ENCODE data around the gene CKAP5.

GRCh38 chr11:46845440-46845739 lies 690 bp downstream of the CKAP5 start:
- TF ChIP-seq, protein P1, sequence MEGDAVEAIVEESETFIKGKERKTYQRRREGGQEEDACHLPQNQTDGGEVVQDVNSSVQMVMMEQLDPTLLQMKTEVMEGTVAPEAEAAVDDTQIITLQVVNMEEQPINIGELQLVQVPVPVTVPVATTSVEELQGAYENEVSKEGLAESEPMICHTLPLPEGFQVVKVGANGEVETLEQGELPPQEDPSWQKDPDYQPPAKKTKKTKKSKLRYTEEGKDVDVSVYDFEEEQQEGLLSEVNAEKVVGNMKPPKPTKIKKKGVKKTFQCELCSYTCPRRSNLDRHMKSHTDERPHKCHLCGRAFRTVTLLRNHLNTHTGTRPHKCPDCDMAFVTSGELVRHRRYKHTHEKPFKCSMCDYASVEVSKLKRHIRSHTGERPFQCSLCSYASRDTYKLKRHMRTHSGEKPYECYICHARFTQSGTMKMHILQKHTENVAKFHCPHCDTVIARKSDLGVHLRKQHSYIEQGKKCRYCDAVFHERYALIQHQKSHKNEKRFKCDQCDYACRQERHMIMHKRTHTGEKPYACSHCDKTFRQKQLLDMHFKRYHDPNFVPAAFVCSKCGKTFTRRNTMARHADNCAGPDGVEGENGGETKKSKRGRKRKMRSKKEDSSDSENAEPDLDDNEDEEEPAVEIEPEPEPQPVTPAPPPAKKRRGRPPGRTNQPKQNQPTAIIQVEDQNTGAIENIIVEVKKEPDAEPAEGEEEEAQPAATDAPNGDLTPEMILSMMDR (IDR thresholded peaks at IDR 0.05), result no peak
- TF ChIP-seq POLR2A (IDR thresholded peaks at IDR 0.05) (no peak), EP300 (IDR thresholded peaks at IDR 0.05) (no peak)

Data from gastroesophageal sphincter (tissue), 3 donors.